ENCODE data around the gene FTSJ1. TPM values are rescaled to one million over a fixed set of nuclear protein-coding genes. Genes with fewer than 3 reads are reported as not detected.
A peak's percentile ranks its signal among the peaks of the same experiment; 100 is the strongest.
"Not testable (repeated sequence)": the region's sequence is repeated elsewhere in the genome, so short reads cannot be mapped to it uniquely, and the experiment has no call there.

FTSJ1 gene
- total RNA-seq, 1 donor from 2014 or later, result 45.1 TPM

- peak; percentile 59 for DNase-seq
Measured at GRCh38 chrX:48498374-48498809, 22.4 kb downstream of the FTSJ1 start.

- DNase-seq, result no peak
Measured at GRCh38 chrX:48504261-48504660, 28.3 kb downstream of the FTSJ1 start.

GRCh38 chrX:48505481-48505880 is 29.5 kb downstream of the FTSJ1 start:
- DNase-seq, result no peak

- no peak for DNase-seq
Measured at GRCh38 chrX:48507246-48507645, 31.2 kb downstream of the FTSJ1 start.

- peak; percentile 66 for DNase-seq
Measured at GRCh38 chrX:48508400-48509244, 32.6 kb downstream of the FTSJ1 start, which contains the start of gene PORCN. Gene PORCN, plus strand, starts transcription at chrX:48508992. Its CDS starts 829 bp downstream, at chrX:48509821.

- no peak for DNase-seq
Measured at GRCh38 chrX:48509245-48509590, 33.2 kb downstream of the FTSJ1 start.

- no peak for DNase-seq
Measured at GRCh38 chrX:48509619-48510018, 33.6 kb downstream of the FTSJ1 start.

GRCh38 chrX:48511560-48511959 is 35.6 kb downstream of the FTSJ1 start:
- peak; percentile 45 for DNase-seq

GRCh38 chrX:48512371-48512935 is 36.5 kb downstream of the FTSJ1 start:
- DNase-seq, result no peak

- DNase-seq, result no peak
Measured at GRCh38 chrX:48513670-48514069, 37.7 kb downstream of the FTSJ1 start.

GRCh38 chrX:48514126-48514806 is 38.3 kb downstream of the FTSJ1 start:
- DNase-seq, result no peak

- no peak for DNase-seq
Measured at GRCh38 chrX:48514868-48515460, 39.0 kb downstream of the FTSJ1 start.

- no peak for DNase-seq
Measured at GRCh38 chrX:48515842-48516241, 39.8 kb downstream of the FTSJ1 start.

GRCh38 chrX:48516285-48516684 is 40.3 kb downstream of the FTSJ1 start:
- no peak for DNase-seq

GRCh38 chrX:48516987-48517386 is 41.0 kb downstream of the FTSJ1 start:
- DNase-seq, result no peak

GRCh38 chrX:48519481-48519880 is 43.5 kb downstream of the FTSJ1 start:
- DNase-seq, result not testable (repeated sequence)

GRCh38 chrX:48520455-48520854 is 44.5 kb downstream of the FTSJ1 start:
- DNase-seq, result no peak

GRCh38 chrX:48520976-48521352 is 45.0 kb downstream of the FTSJ1 start:
- DNase-seq, result peak; percentile 2

GRCh38 chrX:48521353-48522243 is 45.6 kb downstream of the FTSJ1 start, which contains the start of gene EBP:
Gene EBP, plus strand, starts transcription at chrX:48521808. Its CDS starts 1,964 bp downstream, at chrX:48523772.
- peak; percentile 87 for DNase-seq

- peak; percentile 0 for DNase-seq
Measured at GRCh38 chrX:48522291-48522690, 46.3 kb downstream of the FTSJ1 start.

- no peak for DNase-seq
Measured at GRCh38 chrX:48523682-48524081, 47.7 kb downstream of the FTSJ1 start.

- DNase-seq, result not testable (repeated sequence)
Measured at GRCh38 chrX:48525853-48526252, 49.9 kb downstream of the FTSJ1 start.
